Suppressor macrophage treated with lipopolysaccharide for 1 hour (primary cell): Measurements from ENCODE around the gene SRCAP.
"Not testable (repeated sequence)": the region's sequence is repeated elsewhere in the genome, so short reads cannot be mapped to it uniquely, and the experiment has no call there.

Experiments
- DNase-seq, 3 donors: peaks; one replicate each; pipeline ENCODE4 v3.0.0-alpha.2; 2020 to 2022

SRCAP gene

DNA sequence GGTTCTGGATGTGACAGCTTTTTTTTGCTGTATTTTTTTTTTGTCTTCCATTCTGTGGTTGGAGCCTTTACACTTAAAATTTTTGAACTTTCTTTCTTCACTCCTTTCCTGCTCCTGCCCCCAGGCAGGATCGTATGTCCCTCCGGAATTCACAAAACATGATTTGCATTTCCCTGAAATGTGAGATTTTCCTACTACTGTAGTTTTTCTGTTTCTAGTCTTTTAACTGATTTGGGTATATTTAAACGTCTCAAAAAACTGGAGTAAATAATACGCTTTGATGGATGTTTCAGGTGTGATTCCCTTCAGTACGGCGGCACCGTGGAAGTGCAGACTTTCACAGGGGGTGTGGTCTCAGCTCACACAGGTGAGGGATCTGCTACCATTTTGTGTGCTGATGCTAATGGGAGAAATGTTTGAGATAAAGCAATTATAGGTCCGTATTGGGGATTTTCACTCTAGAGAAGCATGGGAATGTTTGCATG, 686 bp downstream of the SRCAP start:
- no peak for DNase-seq

GRCh38 chr16:30700491-30700890, 1.5 kb downstream of the SRCAP start:
- no peak for DNase-seq

DNA sequence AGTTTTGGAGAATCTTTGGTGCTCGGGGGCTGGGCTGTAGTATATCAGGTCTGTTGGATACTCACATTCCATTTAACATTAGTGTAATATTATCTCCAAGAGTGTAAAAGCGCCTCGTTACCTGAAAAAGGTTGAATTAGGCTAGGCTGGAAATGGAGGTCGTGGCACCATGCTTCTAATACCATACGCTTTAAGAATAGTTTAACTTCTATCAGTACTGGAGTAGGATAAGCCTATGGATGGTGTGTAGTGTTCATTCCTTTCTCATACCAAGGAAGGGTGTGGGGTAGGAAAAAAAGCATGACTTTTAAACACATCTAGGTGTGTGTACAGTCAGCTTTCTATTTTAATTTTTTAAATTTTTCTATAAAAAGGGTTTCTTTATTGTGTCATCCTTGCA, 2.0 kb downstream of the SRCAP start:
- no peak for DNase-seq

GRCh38 chr16:30703071-30703470, 4.1 kb downstream of the SRCAP start:
- DNase-seq, result not testable (repeated sequence)

- DNase-seq, result no peak
Measured at GRCh38 chr16:30703971-30704370, 5.0 kb downstream of the SRCAP start.

GRCh38 chr16:30706046-30706445, 7.1 kb downstream of the SRCAP start:
- no peak for DNase-seq

- DNase-seq, result no peak
Measured at GRCh38 chr16:30710971-30711370, 12.0 kb downstream of the SRCAP start.

GRCh38 chr16:30711712-30712111, 12.7 kb downstream of the SRCAP start:
- no peak for DNase-seq

DNA sequence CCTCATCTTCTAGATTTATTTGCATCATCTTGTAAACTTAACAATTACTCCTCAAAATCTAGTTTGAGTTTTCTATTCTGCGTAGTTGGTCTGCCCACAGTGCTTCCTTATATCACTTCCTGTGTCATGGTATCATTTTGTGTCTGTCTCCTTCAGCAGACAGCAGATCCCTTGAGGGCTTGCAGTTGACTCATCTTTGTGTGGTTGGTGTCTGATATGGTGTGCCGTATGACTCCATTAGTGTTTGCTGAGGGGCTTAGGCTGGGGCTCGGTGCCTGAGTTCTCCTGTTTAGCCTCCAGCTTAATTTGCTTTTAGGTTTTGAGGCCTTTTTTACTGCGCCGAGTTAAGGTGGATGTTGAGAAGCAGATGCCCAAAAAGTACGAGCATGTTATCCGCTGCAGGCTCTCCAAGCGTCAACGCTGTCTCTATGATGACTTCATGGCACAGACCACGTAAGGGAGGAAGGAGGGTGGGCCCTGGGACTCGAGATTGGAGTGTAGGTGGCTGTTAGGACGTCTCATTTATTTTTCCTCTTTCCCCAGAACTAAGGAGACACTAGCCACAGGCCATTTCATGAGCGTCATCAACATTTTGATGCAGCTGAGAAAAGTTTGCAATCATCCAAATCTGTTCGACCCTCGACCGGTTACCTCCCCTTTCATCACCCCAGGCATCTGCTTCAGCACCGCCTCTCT, 16.9 kb downstream of the SRCAP start:
- DNase-seq, result peak; percentile 83 to 92 (median 89)

- no peak for DNase-seq
Measured at GRCh38 chr16:30720086-30720485, 21.1 kb downstream of the SRCAP start.

DNA sequence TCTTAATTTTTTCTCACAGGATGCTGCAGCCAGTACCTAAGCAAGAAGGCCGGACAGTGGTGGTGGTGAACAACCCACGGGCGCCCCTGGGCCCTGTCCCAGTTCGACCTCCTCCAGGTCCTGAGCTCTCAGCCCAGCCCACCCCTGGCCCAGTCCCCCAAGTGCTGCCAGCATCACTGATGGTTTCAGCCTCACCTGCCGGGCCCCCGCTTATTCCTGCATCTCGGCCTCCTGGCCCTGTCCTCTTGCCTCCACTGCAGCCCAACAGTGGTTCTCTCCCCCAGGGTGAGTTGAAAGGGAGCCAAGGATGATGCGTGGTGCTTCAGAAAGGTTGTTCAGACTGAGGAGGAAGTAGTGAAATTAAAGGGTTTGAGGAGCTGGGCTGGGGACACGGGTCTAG, 21.7 kb downstream of the SRCAP start:
- no peak for DNase-seq

DNA sequence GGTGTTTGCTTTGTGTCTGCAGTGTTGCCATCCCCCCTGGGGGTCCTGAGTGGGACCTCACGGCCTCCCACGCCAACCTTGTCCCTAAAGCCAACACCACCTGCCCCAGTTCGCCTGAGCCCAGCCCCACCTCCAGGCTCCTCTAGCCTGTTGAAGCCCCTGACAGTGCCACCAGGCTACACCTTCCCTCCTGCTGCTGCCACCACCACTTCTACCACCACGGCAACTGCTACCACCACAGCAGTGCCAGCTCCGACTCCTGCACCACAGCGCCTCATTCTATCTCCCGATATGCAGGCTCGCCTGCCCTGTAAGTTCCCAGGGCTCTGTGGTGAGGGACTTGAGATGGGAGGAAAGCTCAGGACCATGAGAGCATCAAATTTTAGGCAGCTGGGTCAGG, 22.2 kb downstream of the SRCAP start:
- no peak for DNase-seq

DNA sequence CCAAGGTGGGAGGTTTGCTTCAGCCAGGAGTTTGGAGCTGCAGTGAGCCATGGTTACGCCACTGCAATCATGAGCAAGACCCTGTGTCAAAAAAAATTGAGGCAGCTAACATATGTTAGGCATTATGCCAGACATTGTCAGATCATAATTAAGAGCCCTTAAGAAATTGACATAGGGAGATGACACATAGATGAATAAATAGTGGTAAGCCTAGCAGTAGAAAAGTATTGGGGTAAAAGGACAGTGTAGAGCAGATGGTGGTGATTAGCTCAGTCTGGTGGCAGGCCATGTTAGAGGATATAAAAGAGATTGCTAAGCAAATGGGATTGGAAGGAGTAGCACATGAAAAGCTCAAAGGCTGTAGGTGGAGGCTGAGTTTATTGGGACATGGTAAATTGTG, 22.6 kb downstream of the SRCAP start:
- DNase-seq, result no peak

DNA sequence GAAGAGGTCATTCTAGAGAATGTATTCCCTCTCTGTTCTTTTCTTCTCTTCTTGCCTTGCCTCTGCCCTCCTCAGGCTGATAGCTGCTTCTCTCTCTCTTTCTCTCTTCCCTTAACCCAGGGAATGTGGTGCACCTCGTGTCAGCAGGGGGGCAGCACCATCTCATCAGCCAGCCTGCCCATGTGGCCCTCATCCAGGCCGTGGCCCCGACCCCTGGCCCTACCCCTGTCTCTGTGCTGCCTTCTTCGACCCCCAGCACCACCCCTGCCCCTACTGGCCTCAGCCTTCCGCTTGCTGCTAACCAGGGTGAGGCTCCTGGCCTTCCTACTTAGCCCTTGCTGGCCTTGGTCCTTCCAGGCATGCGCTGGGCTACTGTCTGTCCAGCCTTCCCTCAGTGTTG, 23.5 kb downstream of the SRCAP start:
- no peak for DNase-seq

DNA sequence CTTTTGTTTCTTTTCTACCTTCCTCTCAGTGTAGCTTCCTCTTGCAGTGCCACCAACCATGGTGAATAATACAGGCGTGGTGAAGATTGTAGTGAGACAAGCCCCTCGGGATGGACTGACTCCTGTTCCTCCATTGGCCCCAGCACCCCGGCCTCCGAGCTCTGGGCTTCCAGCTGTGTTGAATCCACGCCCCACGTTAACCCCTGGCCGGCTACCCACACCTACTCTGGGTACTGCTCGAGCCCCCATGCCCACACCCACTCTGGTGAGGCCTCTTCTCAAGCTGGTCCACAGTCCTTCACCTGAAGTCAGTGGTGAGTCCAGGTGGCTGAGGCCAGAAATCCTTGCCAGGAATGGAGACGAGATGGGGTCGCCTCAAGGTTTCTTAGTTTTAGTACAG, 23.9 kb downstream of the SRCAP start:
- no peak for DNase-seq

GRCh38 chr16:30723725-30724355, 24.9 kb downstream of the SRCAP start:
- DNase-seq, result no peak

GRCh38 chr16:30724641-30725417, 25.9 kb downstream of the SRCAP start:
- DNase-seq, result peak; percentile 81 to 84 (median 83)

GRCh38 chr16:30725418-30725792, 26.4 kb downstream of the SRCAP start:
- peak in 1 of 3 donors; percentile 11 for DNase-seq

- DNase-seq, result no peak
Measured at GRCh38 chr16:30728321-30728720, 29.4 kb downstream of the SRCAP start.

DNA sequence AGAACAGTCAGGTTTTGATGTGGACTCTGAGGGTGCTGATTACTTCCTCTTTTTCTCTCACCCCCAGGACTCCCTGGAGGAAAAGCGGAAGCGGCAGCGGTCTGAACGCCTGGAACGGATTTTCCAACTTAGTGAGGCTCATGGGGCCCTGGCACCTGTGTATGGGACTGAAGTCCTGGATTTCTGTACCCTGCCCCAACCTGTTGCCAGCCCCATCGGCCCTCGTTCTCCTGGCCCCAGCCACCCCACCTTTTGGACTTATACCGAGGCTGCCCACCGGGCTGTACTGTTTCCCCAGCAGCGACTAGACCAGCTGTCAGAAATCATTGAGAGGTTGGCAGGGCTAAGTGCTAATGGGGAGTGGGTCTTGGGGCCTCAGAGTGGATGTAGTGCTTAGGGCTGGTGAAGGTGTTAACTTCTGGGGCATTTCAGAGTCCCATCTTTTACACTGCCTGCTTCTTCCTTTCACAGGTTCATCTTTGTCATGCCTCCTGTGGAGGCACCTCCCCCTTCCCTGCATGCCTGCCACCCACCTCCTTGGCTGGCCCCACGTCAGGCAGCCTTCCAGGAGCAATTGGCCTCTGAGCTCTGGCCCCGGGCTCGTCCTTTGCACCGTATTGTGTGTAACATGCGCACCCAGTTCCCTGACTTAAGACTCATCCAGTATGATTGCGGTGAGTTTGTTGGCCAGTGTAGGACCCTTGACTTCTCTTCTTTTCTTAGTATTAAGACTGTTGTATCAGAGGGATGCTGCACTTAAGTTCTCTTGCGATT, 30.1 kb downstream of the SRCAP start:
- DNase-seq, result peak; percentile 86 to 87 (median 87)

DNA sequence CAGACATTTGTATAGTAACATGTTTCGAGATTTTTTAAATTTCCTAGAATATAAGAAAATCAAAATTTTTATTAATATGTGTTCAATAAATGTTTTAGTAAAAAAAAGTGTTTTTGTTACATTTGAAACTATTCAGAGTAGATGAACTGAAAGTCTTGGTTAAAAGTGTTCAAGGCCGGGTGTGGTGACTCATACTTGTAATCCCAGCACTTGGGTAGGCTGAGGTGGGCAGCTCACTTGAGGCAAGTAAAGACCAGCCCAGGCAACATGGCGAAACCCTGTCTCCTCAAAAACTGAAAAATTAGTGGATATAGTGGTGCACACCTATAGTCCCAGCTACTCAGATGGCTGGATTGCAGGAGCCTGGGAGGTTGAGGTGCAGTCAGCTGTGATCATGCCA, 32.4 kb downstream of the SRCAP start:
- no peak for DNase-seq

DNA sequence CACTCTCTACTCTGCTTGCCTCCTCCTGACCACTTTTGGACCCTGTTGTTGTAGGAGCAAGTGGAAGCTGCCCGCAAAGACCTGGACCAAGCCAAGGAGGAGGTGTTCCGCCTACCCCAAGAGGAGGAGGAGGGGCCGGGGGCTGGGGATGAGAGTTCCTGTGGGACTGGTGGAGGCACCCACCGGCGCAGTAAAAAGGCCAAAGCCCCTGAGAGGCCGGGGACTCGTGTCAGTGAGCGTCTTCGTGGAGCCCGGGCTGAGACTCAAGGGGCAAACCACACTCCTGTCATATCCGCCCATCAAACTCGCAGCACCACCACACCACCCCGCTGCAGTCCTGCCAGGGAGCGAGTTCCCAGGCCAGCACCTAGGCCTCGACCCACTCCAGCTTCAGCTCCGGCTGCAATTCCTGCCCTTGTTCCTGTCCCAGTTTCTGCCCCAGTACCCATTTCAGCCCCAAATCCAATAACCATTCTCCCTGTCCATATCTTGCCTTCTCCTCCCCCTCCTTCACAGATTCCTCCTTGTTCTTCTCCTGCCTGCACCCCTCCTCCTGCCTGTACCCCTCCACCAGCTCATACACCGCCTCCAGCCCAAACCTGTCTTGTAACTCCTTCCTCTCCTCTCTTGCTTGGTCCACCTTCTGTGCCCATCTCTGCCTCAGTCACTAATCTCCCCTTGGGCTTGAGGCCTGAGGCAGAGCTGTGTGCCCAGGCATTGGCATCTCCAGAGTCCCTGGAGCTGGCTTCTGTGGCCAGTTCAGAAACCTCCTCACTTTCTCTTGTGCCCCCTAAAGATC, 38.2 kb downstream of the SRCAP start:
- DNase-seq, result no peak
